Measurements from ENCODE around the gene RECQL5.

DNA sequence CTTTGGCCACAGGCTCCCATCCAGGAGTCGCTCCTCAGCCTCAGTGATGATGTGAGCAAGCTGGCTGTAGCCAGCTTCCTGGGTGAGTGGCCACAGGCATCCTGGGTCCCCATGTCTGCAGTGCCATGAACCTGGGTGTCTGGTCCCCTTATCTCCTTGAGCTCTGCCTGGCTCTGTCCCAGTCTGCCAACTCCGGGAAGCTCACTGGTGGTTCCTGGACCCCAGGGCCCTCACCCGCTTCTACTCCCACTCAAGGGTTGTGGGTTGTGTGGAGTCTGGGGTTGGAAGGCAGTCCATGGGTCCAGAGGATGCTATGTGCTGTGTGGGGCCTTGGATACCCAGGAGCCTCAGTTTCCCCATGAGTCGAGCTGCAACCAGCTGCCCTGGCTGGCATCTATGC, 45.5 kb downstream of the RECQL5 start:
- TF ChIP-seq, protein P1, sequence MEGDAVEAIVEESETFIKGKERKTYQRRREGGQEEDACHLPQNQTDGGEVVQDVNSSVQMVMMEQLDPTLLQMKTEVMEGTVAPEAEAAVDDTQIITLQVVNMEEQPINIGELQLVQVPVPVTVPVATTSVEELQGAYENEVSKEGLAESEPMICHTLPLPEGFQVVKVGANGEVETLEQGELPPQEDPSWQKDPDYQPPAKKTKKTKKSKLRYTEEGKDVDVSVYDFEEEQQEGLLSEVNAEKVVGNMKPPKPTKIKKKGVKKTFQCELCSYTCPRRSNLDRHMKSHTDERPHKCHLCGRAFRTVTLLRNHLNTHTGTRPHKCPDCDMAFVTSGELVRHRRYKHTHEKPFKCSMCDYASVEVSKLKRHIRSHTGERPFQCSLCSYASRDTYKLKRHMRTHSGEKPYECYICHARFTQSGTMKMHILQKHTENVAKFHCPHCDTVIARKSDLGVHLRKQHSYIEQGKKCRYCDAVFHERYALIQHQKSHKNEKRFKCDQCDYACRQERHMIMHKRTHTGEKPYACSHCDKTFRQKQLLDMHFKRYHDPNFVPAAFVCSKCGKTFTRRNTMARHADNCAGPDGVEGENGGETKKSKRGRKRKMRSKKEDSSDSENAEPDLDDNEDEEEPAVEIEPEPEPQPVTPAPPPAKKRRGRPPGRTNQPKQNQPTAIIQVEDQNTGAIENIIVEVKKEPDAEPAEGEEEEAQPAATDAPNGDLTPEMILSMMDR (IDR thresholded peaks at IDR 0.05; ENCODE audit: borderline replicate concordance, extremely low read depth, low read length, poor library complexity, severe bottlenecking) = no peak
- no peak for TF ChIP-seq EZH2 (IDR thresholded peaks at IDR 0.05; ENCODE audit: borderline replicate concordance, low read depth, low read length, severe bottlenecking)
